HEK293T (cell line): Measurements from ENCODE around the gene DCHS2.

Experiments used
- CTCF ChIA-PET: fragments of 350-600 bp; formaldehyde crosslinking; extraction: SDS; loops from one replicate; lab custom pipeline; 2021; ENCODE audit warnings: antibody characterized with exemption, inconsistent platforms; lab: Yijun Ruan, JAX
- POLR2A ChIA-PET: fragments of 350-600 bp; formaldehyde crosslinking; extraction: SDS; loops from one replicate; lab custom pipeline; 2020; ENCODE audit warnings: antibody characterized with exemption, inconsistent platforms; lab: Yijun Ruan, JAX
- DNase-seq: peaks from one replicate; pipeline ENCODE4 v3.0.0; 2012; ENCODE audit warnings: mixed read lengths; ENCODE audit errors: extremely low spot score
- ARNT ChIP-seq: fragments of 450-650 bp; IDR thresholded peaks from 2 replicates; pipeline ENCODE4 v1.6.1; 2017; ENCODE audit warnings: mild to moderate bottlenecking
- BHLHE40 ChIP-seq: fragments of 450-650 bp; IDR thresholded peaks from 2 replicates; pipeline ENCODE4 v1.6.1; 2016; ENCODE audit warnings: mild to moderate bottlenecking, moderate library complexity, borderline replicate concordance
- CTBP1 ChIP-seq: fragments of 450-650 bp; IDR thresholded peaks from 2 replicates; pipeline ENCODE4 v1.6.1; 2016; ENCODE audit warnings: borderline replicate concordance
- ELF4 ChIP-seq: fragments of 450-650 bp; IDR thresholded peaks from 2 replicates; pipeline ENCODE4 v1.6.1; 2017; ENCODE audit warnings: antibody characterized with exemption
- FOXA1 ChIP-seq: fragments of 450-650 bp; IDR thresholded peaks from 2 replicates; pipeline ENCODE4 v1.6.1; 2016; ENCODE audit warnings: mild to moderate bottlenecking
- FOXK2 ChIP-seq: fragments of 450-650 bp; IDR thresholded peaks from 2 replicates; pipeline ENCODE4 v1.6.1; 2016; ENCODE audit warnings: mild to moderate bottlenecking
- FOXM1 ChIP-seq: fragments of 450-650 bp; IDR thresholded peaks from 2 replicates; pipeline ENCODE4 v1.6.1; 2017; ENCODE audit warnings: mild to moderate bottlenecking, borderline replicate concordance
- HDGF ChIP-seq: fragments of 450-650 bp; IDR thresholded peaks from 2 replicates; pipeline ENCODE4 v1.6.1; 2017; ENCODE audit warnings: antibody characterized with exemption, borderline replicate concordance
- L3MBTL2 ChIP-seq: fragments of 450-650 bp; conservative IDR thresholded peaks from 2 replicates; pipeline ENCODE4 v1.6.1; 2016; ENCODE audit warnings: mild to moderate bottlenecking
- LEF1 ChIP-seq: fragments of 450-650 bp; IDR thresholded peaks from 2 replicates; pipeline ENCODE4 v1.6.1; 2017; ENCODE audit warnings: mild to moderate bottlenecking, borderline replicate concordance
- NFRKB ChIP-seq: fragments of 450-650 bp; IDR thresholded peaks from 2 replicates; pipeline ENCODE4 v1.6.1; 2016; ENCODE audit warnings: mild to moderate bottlenecking, moderate library complexity
- SP1 ChIP-seq: fragments of 450-650 bp; IDR thresholded peaks from 2 replicates; pipeline ENCODE4 v1.6.1; 2017
- SUZ12 ChIP-seq: fragments of 450-650 bp; IDR thresholded peaks from 2 replicates; pipeline ENCODE4 v1.6.1; 2016; ENCODE audit warnings: mild to moderate bottlenecking
- TARDBP ChIP-seq: fragments of 450-650 bp; IDR thresholded peaks from 2 replicates; pipeline ENCODE4 v1.6.1; 2016
- ZNF384 ChIP-seq: fragments of 450-650 bp; IDR thresholded peaks from 2 replicates; pipeline ENCODE4 v1.6.1; 2016
- TF ChIP-seq, protein P1 (sequence below): fragments of 450-650 bp; IDR thresholded peaks from 2 replicates; pipeline ENCODE4 v1.6.1; 2016

DCHS2 gene

GRCh38 chr4:154276496-154276895 lies 215.1 kb downstream of the DCHS2 start:
- TF ChIP-seq FOXA1 (no peak), LEF1 (no peak), SP1 (no peak)
- no peak for DNase-seq
- ChIA-PET POLR2A (no interaction called here), CTCF (no interaction called here)

DNA sequence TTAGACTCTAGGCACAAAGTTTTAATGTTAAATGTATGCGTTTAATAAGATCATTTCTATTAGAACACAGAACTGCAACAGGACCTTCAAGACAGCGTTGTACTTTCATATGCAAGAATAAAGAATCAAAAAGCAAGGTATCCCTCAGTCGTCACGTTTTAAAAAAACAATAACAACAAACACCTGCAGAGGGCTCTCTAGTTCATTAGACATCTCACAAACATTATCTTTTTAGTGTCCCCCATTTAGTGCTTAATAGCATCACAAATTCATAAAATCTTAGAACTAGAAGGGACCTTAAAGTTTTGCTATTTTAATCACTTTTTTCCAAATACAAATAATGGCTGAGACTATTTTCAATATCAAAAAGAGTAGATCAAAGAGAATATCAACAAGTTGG lies 236.6 kb downstream of the DCHS2 start:
- ChIA-PET CTCF (no interaction called here), POLR2A (no interaction called here)
- DNase-seq: no peak
- TF ChIP-seq BHLHE40 (no peak), HDGF (no peak), TARDBP (no peak), FOXA1 (no peak), SP1 (no peak), ELF4 (no peak), ARNT (no peak), NFRKB (no peak), FOXK2 (no peak), LEF1 (no peak), FOXM1 (no peak), CTBP1 (no peak), ZNF384 (no peak), SUZ12 (no peak), L3MBTL2 (no peak)

DNA sequence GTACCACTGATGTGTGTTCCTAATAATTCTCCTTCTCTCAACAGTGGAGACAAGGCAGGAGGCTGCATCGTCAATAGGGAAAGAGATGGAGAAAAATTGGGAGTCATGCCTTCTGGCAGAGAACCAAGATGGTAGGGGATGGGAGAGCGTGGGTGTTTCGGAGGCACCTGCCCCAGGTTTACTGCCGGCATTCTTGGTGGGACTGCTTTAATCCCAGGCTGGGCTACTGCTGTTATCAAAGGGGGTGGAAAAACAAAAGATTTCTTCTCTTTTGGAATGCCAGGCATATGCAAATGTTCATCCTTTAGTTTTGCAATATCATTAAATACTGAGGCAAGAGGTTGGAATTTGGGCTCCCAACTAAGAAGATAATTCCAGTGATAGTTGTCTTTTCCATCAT lies 257.0 kb downstream of the DCHS2 start:
- ChIA-PET CTCF (no interaction called here), POLR2A (no interaction called here)
- DNase-seq: no peak
- TF ChIP-seq, protein P1, sequence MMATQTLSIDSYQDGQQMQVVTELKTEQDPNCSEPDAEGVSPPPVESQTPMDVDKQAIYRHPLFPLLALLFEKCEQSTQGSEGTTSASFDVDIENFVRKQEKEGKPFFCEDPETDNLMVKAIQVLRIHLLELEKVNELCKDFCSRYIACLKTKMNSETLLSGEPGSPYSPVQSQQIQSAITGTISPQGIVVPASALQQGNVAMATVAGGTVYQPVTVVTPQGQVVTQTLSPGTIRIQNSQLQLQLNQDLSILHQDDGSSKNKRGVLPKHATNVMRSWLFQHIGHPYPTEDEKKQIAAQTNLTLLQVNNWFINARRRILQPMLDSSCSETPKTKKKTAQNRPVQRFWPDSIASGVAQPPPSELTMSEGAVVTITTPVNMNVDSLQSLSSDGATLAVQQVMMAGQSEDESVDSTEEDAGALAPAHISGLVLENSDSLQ: no peak
- TF ChIP-seq BHLHE40 (no peak), LEF1 (no peak), FOXA1 (no peak), SP1 (no peak), CTBP1 (no peak), NFRKB (no peak), L3MBTL2 (no peak), ZNF384 (no peak), ELF4 (no peak), ARNT (no peak), FOXM1 (no peak), HDGF (no peak), FOXK2 (no peak), SUZ12 (no peak), TARDBP (no peak)

DNA sequence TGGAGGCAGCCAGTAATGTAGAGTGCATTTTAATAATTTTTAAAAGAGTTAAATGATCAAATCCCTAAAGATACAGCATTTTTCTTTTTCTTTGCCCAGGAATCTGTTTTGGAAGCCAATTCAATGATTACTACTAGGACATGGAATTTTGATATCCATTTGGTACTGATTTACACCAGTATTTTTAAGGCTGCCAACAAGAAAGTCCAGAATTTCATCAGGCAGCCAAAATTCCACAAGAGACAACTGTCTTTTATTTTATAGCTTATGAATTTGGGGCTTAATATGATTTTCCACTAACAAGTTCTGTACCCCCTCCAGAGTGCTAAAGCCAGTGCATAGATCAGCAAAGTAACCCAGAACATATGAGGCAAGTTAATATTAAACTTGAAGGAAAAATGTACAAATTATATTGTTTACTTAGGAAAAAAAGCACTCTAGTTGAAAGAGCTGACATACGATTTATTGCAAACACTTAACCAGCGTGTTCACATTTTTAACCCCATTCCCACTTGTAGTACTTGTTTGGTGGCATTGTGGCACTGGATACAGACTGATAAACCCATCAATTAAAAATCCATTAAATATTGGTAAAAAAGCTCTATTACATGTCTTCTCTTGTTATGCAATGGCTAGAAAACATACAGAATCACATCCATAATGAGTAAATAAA lies 259.7 kb downstream of the DCHS2 start:
- no peak for DNase-seq
- ChIA-PET POLR2A (no interaction called here), CTCF (no interaction called here)
- TF ChIP-seq ZNF384 (no peak), CTBP1 (no peak)

- TF ChIP-seq CTBP1 (no peak), FOXK2 (no peak)
- ChIA-PET POLR2A (no interaction called here), CTCF (no interaction called here)
- DNase-seq: no peak
Measured at GRCh38 chr4:154230723-154231122, 260.9 kb downstream of the DCHS2 start.

- TF ChIP-seq HDGF: no peak
- no peak for TF ChIP-seq ELF4
- TF ChIP-seq NFRKB: no peak
- no peak for TF ChIP-seq ZNF384
- no peak for TF ChIP-seq L3MBTL2
- ChIA-PET CTCF (no interaction called here), POLR2A (no interaction called here)
- no peak for DNase-seq
Measured at GRCh38 chr4:154230091-154230490, 261.5 kb downstream of the DCHS2 start.

DNA sequence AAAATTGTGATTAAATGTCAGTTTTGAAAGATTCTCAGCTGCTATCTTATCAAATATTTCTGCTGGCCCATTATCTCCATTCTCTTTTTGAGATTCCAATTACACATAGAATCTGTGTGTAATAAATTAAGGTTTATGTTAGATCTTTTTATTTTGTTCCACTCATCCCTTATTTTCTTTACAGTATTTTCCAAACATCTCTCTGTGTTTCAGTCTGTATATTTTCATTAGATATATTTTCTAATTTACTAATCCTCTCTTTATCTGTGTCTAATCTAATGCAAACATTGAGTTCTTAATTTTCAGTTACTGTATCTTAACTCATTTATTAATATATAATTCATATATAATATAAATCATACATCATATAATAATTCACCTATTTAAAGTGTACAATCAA lies 268.7 kb downstream of the DCHS2 start:
- no peak for DNase-seq
- CTCF ChIA-PET: no interaction called here
- POLR2A ChIA-PET: no interaction called here
- TF ChIP-seq ARNT (no peak), L3MBTL2 (no peak), NFRKB (no peak), ELF4 (no peak), FOXM1 (no peak), SUZ12 (no peak), FOXK2 (no peak), LEF1 (no peak), TARDBP (no peak), HDGF (no peak), BHLHE40 (no peak), ZNF384 (no peak), FOXA1 (no peak), CTBP1 (no peak), SP1 (no peak)
- TF ChIP-seq, protein P1: no peak
